Panc1 (cell line): ENCODE data around the gene CELF1.

Source experiments
- CTCF ChIP-seq: fragments of 450-650 bp; IDR thresholded peaks from 2 replicates; pipeline ENCODE4 v1.5.1; 2017; ENCODE audit warnings: mild to moderate bottlenecking
- POLR2AphosphoS5 ChIP-seq: IDR thresholded peaks from 2 replicates; pipeline ENCODE4 v1.6.1; 2012; ENCODE audit warnings: mild to moderate bottlenecking, low read depth, low read length, moderate library complexity
- SIN3A ChIP-seq: IDR thresholded peaks from 2 replicates; pipeline ENCODE4 v1.6.1; 2012; ENCODE audit warnings: low read depth, mild to moderate bottlenecking, low read length, moderate library complexity, borderline replicate concordance; ENCODE audit not compliant: insufficient read depth
- TCF7L2 ChIP-seq: IDR thresholded peaks from 2 replicates; pipeline ENCODE4 v1.6.1; 2011; ENCODE audit warnings: mild to moderate bottlenecking, low read depth, low read length, inconsistent platforms
- TF ChIP-seq, protein P1 (sequence below), 2 experiments: IDR thresholded peaks; 2 replicates each; pipeline ENCODE4 v1.6.1; 2011 to 2012; ENCODE audit warnings: low read depth in 2 of 2, control low read depth in 1 of 2, low read length in 1 of 2, mild to moderate bottlenecking in 1 of 2, moderate library complexity in 1 of 2; ENCODE audit not compliant: insufficient read depth in 1 of 2

DNA sequence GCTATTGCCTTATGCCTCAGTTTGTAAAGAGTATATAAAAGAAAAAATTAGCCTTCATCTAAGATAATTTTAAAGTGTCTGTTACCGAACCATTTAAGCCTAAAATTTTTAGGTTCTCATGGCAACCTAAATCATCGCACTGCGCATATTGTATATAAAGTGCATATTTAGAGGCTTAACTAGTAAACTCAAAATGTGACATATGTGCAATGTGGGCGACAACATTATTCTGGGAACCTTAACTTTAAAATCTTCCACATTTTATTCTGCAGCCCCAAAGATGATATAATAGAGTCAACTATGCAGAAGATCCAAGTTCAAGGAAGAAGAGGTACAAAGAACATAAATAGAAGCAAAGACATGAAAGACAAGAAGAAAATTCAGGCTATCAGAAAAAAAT is 23.0 kb downstream of the CELF1 start:
- TF ChIP-seq CTCF: no peak
- no peak for TF ChIP-seq POLR2AphosphoS5
- TF ChIP-seq SIN3A: no peak
- TF ChIP-seq, protein P1, sequence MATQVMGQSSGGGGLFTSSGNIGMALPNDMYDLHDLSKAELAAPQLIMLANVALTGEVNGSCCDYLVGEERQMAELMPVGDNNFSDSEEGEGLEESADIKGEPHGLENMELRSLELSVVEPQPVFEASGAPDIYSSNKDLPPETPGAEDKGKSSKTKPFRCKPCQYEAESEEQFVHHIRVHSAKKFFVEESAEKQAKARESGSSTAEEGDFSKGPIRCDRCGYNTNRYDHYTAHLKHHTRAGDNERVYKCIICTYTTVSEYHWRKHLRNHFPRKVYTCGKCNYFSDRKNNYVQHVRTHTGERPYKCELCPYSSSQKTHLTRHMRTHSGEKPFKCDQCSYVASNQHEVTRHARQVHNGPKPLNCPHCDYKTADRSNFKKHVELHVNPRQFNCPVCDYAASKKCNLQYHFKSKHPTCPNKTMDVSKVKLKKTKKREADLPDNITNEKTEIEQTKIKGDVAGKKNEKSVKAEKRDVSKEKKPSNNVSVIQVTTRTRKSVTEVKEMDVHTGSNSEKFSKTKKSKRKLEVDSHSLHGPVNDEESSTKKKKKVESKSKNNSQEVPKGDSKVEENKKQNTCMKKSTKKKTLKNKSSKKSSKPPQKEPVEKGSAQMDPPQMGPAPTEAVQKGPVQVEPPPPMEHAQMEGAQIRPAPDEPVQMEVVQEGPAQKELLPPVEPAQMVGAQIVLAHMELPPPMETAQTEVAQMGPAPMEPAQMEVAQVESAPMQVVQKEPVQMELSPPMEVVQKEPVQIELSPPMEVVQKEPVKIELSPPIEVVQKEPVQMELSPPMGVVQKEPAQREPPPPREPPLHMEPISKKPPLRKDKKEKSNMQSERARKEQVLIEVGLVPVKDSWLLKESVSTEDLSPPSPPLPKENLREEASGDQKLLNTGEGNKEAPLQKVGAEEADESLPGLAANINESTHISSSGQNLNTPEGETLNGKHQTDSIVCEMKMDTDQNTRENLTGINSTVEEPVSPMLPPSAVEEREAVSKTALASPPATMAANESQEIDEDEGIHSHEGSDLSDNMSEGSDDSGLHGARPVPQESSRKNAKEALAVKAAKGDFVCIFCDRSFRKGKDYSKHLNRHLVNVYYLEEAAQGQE (IDR thresholded peaks at IDR 0.05; ENCODE audit: insufficient read depth in 1 of 2, low read depth in 2 of 2, low read length in 1 of 2): no peak
- TF ChIP-seq TCF7L2: no peak
